GM12865 (cell line): ENCODE measurements around the gene ATP2C2.
"Not testable (repeated sequence)": the region's sequence is repeated elsewhere in the genome, so short reads cannot be mapped to it uniquely, and the experiment has no call there.

Experiments used
- DNase-seq: peaks from one replicate; pipeline ENCODE4 v3.0.0; 2010; ENCODE audit warnings: low read depth
- H3K4me3 ChIP-seq: 2 replicates; pipeline ENCODE4 v1.5.1; 2011; ENCODE audit warnings: mild to moderate bottlenecking, low read depth, low read length, control low read depth
- CTCF ChIP-seq: IDR thresholded peaks from 2 replicates; pipeline ENCODE4 v1.5.1; 2011; ENCODE audit warnings: low read length, control low read depth, low read depth, inconsistent platforms; ENCODE audit not compliant: insufficient read depth; ENCODE audit errors: missing control alignments

The ATP2C2 gene

GRCh38 chr16:84392031-84392360 is 23.7 kb downstream of the ATP2C2 start:
- DNase-seq, result no peak
- no peak overlapping the region for H3K4me3 ChIP-seq
- no peak for TF ChIP-seq CTCF

GRCh38 chr16:84396082-84396481 is 27.7 kb downstream of the ATP2C2 start:
- not testable (repeated sequence) for H3K4me3 ChIP-seq, DNase-seq

GRCh38 chr16:84396537-84397008 is 28.2 kb downstream of the ATP2C2 start:
- H3K4me3 ChIP-seq, result no peak overlapping the region

GRCh38 chr16:84397090-84397489 is 28.8 kb downstream of the ATP2C2 start:
- TF ChIP-seq CTCF, result peak; percentile 11
- no peak for DNase-seq
- H3K4me3 ChIP-seq, result no peak overlapping the region

More at GRCh38 chr16:84396537-84397008, 28.2 kb downstream of the ATP2C2 start:
- no peak for TF ChIP-seq CTCF
- DNase-seq, result no peak

- TF ChIP-seq CTCF, result no peak
- no peak for DNase-seq
- H3K4me3 ChIP-seq, result no peak overlapping the region
These were observed 30.4 kb downstream of the ATP2C2 start for GRCh38 chr16:84398701-84399100.

- not testable (repeated sequence) for DNase-seq, H3K4me3 ChIP-seq
These were observed 31.6 kb downstream of the ATP2C2 start for GRCh38 chr16:84399912-84400311.

- DNase-seq, H3K4me3 ChIP-seq: not testable (repeated sequence)
These were observed 35.1 kb downstream of the ATP2C2 start for GRCh38 chr16:84403435-84403834.

- no peak for TF ChIP-seq CTCF
- no peak overlapping the region for H3K4me3 ChIP-seq
- DNase-seq, result no peak
These were observed 36.0 kb downstream of the ATP2C2 start for GRCh38 chr16:84404324-84404723.
